Glomerular visceral epithelial cell (primary cell): ENCODE data around the gene ALDH3B2.
"Not testable (repeated sequence)": the region's sequence is repeated elsewhere in the genome, so short reads cannot be mapped to it uniquely, and the experiment has no call there.

Source experiments
- DNase-seq: peaks from one replicate; pipeline ENCODE4 v3.0.0-alpha.2; 2016; ENCODE audit errors: extremely low spot score

Gene ALDH3B2

GRCh38 chr11:67685641-67686332 lies 11.4 kb upstream of the ALDH3B2 start:
- DNase-seq = not testable (repeated sequence)

GRCh38 chr11:67682126-67683034 lies 8.0 kb upstream of the ALDH3B2 start:
- not testable (repeated sequence) for DNase-seq

- DNase-seq = no peak
Measured at GRCh38 chr11:67680696-67681470, 6.5 kb upstream of the ALDH3B2 start.

- DNase-seq = no peak
Measured at GRCh38 chr11:67675058-67675747, 780 bp upstream of the ALDH3B2 start.

- no peak for DNase-seq
Measured at GRCh38 chr11:67673902-67674301, 521 bp downstream of the ALDH3B2 start.

GRCh38 chr11:67673358-67673757 lies 1.1 kb downstream of the ALDH3B2 start:
- no peak for DNase-seq

GRCh38 chr11:67671211-67671520 lies 3.3 kb downstream of the ALDH3B2 start:
- no peak for DNase-seq

GRCh38 chr11:67670316-67671210 lies 3.9 kb downstream of the ALDH3B2 start:
- no peak for DNase-seq

GRCh38 chr11:67668192-67668551 lies 6.3 kb downstream of the ALDH3B2 start:
- DNase-seq = no peak

- no peak for DNase-seq
Measured at GRCh38 chr11:67667490-67668191, 6.8 kb downstream of the ALDH3B2 start.

- DNase-seq = no peak
Measured at GRCh38 chr11:67666676-67667489, 7.5 kb downstream of the ALDH3B2 start.

- DNase-seq = no peak
Measured at GRCh38 chr11:67666303-67666645, 8.1 kb downstream of the ALDH3B2 start.

GRCh38 chr11:67665541-67666302 lies 8.7 kb downstream of the ALDH3B2 start:
- no peak for DNase-seq

GRCh38 chr11:67664696-67665540 lies 9.5 kb downstream of the ALDH3B2 start:
- DNase-seq = no peak

- no peak for DNase-seq
Measured at GRCh38 chr11:67664213-67664585, 10.2 kb downstream of the ALDH3B2 start.

- DNase-seq = no peak
Measured at GRCh38 chr11:67663532-67664212, 10.8 kb downstream of the ALDH3B2 start.

GRCh38 chr11:67662835-67663531 lies 11.4 kb downstream of the ALDH3B2 start:
- no peak for DNase-seq
